Ammon's horn (tissue), 1 donor: Measurements from ENCODE around the gene MIDN.
A peak's percentile ranks its signal among the peaks of the same experiment; 100 is the strongest.
"Not testable (repeated sequence)": the region's sequence is repeated elsewhere in the genome, so short reads cannot be mapped to it uniquely, and the experiment has no call there.

Experiments used
- DNase-seq: peaks from one replicate; pipeline ENCODE4 v3.0.0-alpha.2; 2016; ENCODE audit warnings: low spot score

The MIDN gene

DNA sequence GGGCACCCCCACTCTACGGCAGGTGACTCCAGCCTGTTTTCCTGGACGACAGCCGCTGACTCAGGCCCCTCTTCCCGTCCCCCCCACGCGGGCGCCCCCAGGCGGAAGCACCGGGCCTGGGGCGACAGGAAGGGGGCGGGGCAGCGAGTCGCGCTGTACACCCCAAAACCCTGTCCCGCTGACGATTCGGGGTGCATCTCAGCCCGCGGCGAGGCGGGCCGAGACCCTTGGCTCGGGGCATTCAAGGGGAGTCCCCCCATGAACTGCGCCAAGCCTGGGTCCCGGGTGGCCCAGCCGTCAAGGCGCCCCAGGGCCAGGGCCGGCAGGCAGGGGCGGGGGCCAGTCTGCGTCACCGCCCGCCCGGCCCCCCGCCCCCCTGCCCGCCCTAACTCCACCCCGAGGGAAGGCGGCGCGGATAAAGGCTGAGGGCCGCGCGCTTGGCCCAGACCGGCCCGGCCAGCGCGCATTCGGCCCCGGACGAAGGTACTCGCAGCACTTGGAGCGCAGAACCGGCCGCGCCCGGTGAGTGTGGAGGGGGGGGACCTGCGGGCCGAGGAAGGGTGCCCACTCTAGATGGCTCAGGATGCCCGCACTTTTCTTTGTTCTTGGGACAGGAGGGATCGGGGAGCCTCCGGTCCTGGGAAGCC lies at the start of gene MIDN:
TSS of gene MIDN (plus strand) at position 445 of the 647 bp plus-strand sequence. CDS start 1,714 bp downstream, outside the sequence.
- peak; percentile 77 for DNase-seq

DNA sequence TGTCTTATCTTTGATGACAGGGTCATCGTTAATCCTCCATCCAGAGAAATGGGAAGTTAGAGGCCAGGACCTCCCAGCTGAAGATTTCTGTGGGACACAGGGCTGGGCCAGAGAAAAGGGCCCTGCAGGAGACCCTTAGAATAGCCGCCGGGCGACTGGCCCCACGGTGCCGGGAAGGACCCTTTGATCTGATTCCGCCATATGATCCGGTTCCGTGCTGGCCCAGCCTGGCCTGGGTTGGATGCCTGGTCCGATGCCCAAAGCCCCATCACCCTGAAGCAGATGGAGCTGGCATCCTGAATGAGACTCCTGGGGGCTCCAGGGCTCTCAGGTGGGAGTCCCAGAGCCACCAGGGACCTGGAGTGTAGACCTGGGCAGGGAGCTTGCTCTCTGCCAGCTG lies 48.9 kb upstream of the MIDN start:
- no peak for DNase-seq

DNA sequence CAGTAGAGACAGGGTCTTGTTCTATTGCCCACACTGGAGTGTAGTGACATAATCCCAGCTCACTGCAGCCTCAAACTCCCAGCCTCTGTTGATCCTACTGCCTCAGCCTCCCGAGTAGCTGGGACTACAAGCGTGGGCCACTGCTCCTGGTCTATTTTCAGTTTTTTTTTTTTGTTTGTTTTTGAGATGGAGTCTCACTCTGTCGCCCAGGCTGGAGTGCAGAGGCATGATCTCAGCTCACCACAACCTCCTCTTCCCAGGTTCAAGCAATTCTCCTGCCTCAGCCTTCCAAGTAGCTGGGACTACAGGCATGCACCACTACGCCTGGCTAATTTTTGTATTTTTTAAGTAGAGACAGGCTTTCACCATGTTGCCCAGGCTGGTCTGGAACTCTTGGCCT lies 47.8 kb upstream of the MIDN start:
- DNase-seq, result not testable (repeated sequence)

DNA sequence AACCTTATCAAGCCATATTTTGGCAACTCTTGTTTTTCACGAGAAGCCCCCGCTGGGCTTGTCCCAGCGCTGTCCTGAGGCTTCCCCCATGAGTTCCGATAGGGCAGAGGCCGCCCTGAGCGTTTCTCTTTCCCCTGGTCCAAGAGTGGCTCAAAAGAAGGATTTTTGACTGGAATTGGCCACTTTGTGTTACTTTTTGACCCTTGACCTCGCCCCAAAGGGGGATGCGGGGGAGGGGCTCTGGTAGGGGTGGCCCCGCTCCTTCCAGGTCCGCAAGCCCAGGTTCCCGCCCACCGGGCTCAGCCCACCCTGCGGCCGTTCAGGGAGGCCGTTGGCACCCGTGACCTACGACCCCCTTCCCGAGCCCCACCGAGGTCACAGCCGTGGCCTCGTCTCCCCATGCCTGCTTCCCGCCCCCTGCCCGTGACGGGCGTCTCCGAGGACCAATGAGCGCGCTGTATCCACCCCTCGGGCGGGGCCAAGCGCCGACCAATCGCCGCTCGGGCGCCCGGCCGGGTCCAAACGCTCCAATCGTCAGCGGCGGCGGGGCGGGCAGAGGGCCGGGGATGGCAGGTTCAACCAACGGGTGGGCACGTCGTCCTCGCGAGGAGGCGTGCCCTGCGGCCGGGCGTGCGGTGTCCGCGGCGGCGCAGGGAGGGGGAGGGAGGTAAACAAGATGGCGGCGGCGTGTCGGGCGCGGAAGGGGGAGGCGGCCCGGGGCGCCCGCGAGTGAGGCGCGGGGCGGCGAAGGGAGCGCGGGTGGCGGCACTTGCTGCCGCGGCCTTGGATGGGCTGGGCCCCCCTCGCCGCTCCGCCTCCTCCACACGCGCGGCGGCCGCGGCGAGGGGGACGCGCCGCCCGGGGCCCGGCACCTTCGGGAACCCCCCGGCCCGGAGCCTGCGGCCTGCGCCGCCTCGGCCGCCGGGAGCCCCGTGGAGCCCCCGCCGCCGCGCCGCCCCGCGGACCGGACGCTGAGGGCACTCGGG lies 43.0 kb upstream of the MIDN start, which contains the start of gene STK11:
TSS of gene STK11 (plus strand) at position 665 of the 986 bp plus-strand sequence. CDS start 1,136 bp downstream, outside the sequence.
- peak; percentile 98 for DNase-seq

DNA sequence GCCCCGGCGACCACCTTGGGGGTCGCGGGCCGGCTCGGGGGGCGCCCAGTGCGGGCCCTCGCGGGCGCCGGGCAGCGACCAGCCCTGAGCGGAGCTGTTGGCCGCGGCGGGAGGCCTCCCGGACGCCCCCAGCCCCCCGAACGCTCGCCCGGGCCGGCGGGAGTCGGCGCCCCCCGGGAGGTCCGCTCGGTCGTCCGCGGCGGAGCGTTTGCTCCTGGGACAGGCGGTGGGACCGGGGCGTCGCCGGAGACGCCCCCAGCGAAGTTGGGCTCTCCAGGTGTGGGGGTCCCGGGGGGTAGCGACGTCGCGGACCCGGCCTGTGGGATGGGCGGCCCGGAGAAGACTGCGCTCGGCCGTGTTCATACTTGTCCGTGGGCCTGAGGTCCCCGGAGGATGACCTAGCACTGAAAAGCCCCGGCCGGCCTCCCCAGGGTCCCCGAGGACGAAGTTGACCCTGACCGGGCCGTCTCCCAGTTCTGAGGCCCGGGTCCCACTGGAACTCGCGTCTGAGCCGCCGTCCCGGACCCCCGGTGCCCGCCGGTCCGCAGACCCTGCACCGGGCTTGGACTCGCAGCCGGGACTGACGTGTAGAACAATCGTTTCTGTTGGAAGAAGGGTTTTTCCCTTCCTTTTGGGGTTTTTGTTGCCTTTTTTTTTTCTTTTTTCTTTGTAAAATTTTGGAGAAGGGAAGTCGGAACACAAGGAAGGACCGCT lies 42.1 kb upstream of the MIDN start:
- no peak for DNase-seq

DNA sequence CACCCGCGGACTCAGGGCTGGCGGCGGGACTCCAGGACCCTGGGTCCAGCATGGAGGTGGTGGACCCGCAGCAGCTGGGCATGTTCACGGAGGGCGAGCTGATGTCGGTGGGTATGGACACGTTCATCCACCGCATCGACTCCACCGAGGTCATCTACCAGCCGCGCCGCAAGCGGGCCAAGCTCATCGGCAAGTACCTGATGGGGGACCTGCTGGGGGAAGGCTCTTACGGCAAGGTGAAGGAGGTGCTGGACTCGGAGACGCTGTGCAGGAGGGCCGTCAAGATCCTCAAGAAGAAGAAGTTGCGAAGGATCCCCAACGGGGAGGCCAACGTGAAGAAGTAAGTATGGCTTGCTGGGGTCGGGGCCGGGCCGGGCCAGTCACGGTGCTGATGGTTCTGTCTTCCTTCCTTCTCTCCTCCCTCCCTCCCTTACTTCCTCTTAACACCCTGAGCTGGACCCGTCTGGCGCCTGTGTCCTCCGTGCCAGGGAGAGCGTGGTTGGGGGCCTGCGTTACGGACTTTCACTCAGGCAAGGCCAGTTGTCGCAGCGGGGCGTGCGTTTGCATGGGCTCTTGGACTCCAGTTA lies 41.4 kb upstream of the MIDN start:
- DNase-seq, result peak; percentile 61

DNA sequence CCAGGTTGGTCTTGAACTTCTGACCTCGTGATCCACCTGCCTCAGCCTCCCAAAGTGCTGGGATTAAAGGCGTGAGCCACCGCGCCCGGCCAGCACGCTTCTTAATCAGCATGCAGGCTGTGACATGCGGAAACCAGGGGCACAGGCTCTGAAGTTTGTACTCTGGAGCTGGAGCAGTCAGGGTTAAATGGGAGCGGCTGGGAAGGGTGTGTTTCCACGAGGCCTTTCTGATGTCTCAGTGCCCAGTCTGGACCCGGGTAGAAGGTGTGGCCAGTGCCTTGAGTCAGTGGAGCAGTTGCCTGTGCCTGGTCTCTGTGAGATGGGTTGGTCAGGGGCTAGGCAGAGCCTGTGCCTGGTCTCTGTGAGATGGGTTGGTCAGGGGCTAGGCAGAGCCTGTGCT lies 39.6 kb upstream of the MIDN start:
- DNase-seq, result not testable (repeated sequence)

DNA sequence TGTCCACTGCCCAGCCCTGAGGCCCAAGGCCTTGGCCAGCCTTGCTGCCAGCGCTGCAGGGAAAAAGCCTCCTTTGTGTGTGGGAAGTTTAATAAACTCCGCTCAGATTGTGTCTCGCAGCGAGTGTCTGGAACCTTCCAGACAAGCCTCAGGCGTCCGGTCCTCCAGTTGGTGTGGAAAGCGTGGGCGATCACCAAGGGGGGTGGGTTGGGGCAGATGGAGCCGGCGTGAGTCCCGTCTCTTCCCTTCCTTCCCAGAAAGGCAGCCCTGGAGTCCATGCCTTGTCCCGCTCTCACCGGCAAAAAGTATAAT lies 38.2 kb upstream of the MIDN start:
- DNase-seq, result peak; percentile 84

DNA sequence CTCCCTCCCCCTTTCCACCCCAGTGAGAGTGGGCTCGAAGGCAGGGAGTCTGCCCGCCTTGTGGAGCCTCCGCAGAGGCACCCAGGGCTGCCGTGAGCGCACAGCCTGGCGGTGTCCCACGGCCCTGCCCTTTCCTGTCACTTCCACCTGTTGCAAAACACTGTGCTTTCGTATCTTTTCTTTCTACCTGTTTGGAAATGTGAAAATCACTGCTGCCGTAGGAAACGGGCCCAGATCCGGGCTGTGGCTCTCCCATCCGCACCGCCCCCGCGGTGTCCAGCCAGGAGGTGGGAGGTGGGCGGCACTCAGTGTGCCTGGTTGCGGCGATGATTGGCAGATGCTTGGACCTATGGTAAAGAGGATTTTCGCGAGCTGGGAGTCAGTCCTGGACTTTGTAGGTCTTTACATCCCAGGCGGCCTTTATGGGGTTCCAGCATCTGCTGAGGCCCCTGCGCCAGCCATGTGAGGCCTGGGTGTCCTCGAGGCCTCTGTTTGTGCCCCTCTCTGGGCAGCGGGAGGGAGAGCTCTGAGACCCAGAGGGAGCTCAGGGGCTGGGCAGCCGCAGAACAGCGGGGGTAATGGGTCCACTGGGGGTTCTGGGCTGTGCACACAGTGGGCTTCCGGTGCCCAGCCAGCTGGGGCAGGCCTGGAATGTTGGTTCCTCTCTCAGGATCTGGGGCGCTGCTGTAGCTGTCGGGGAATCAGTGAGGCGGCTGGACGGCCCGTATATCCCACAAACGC lies 36.7 kb upstream of the MIDN start:
- no peak for DNase-seq

DNA sequence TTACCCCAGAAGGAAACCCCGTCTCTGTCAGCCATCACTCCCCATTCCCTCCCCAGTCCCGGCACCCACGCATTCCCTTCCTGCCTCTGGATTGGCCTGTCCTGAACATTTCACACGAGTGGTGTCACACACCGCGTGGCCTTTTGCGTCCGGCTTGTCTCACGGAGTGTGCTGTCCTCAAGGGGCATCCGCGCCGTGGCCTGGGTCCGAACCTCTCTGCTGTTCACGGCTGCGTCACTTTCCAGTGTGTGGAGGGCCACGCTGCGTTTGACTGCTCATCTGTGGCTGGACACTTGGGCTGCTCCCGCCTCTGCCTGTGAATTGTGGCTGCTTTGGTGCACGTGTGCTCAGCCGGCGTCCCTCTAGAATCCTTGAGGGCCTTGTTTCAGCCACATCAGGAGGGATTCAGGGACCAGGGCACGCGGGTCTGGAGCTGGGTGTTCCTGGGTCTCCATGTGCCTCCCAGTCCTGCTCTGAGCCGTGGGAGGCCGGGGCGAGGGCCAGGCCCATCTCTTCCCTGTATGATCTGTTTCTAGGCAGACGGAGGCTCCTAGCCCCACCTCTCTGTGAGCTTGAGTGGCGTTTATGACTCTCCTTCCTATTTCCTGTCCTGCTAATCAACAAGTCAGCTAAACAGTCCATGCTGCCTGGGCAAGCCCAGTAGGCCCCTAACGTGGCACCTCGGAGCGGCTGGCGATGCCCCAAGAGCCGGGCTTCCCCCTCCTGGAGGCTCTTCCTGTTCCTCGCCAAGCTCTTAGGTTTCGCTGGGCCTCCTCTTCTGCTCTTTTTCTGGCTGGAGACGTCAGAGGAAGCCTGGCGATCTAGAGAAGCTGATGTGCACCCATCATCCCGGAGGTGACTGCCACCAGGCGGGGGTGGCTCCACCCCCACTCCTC lies 34.7 kb upstream of the MIDN start:
- peak; percentile 78 for DNase-seq

DNA sequence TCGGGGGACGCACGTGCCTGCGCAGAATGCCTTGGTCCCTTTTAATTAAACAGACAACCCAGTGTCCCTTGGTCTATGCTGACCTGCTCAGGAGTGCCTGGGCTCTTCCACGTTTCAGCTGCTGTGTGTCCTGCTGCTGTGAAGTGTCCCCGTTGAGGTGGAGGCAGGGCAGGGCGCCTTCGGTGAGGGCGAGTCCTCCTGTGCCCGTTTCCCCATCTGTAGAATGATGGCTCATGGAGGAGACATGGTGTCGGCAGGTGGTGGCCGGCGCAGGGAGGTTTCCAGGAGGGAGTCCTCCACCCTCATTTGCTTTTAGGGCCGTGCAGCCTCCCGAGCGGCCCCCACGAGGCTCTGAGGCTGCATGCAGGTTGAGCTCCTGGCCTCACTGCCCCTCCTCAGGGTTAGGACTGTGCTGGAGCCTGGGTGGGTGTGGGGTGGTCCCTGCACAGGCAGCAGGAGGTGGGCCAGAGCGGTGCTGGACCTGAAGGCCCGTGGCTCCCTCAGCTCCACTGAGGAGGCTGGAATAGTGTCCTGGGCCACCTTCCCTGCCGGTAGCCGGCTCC lies 34.0 kb upstream of the MIDN start:
- DNase-seq, result no peak

DNA sequence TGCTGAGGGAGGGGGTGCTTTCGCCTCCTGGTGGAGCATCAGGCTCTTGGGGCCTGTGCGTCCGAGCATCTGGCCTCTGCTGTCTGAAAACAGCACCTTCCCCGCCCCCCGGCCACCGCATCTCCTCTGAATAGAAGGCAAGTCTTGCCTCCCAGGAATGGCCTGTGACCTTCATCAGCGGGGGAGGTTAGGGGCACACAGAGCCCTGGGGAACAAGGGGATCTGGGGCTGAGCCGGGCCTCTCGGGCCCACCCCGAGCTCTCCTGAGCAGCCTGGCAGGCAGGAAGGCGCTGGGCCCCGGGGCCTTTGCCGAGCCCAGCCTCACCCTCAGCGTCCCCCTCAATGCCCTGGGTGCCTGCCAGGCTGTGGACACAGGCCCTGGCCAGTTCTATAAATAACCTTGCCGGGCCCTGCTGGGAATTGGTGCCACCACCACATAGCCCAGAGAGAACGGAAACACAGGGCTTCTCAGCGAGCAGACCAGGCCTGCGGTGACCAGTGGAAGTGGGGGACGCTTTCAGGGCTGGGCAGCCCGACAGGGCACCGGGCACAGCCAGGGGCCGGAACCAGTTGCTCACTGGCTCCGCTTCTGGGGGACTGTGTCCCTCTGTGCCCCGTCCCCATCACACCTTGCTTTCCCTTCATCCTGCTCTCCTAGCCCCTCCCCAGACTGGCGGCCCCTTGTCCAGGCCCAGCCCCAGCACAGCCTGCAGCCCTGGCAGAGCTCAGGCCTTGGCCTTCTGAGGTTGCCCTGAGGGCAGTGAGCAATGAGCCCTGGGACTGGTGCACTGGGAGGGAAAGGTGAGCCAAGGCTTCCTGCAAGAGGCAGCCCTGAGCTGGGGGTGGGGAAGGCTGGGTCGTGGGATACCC lies 33.3 kb upstream of the MIDN start:
- peak; percentile 72 for DNase-seq

DNA sequence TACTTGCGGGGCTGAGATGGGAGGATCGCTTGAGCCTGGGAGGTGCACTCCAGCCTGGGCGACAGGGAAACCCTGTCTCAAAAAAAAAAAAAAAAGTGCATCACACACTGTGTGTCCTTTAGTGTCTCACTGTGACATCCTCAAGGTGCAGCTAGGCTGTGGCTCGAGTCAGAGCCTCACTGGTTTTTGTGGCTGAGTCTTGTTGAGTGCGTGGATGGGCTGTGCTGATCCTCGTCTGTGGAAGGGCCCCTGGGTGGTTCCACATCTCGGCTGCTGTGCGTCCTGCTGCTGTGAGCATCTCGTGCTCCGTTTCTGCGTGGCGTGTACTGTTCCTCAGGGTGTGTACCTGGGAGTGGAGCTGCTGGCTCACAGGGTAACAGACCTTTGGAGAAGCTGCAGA lies 31.6 kb upstream of the MIDN start:
- no peak for DNase-seq

DNA sequence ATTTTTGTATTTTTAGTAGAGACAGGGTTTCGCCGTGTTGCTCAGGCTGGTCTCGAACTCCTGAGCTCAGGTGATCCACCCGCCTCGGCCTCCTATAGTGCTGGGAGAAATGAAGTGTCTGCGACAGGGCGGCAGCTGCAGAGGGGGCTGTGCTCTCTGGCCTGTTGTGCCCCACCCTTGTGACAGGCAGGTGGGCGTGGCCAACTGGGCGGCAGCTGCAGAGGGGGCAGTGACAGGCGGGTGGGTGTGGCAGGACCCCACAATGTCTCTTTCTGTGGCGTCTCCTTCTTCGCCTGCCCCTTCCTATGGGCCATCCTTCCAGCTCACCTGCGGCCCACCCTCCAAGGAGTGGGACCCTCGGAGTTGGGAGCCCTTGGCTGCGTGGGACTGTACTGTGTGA lies 31.0 kb upstream of the MIDN start:
- no peak for DNase-seq

DNA sequence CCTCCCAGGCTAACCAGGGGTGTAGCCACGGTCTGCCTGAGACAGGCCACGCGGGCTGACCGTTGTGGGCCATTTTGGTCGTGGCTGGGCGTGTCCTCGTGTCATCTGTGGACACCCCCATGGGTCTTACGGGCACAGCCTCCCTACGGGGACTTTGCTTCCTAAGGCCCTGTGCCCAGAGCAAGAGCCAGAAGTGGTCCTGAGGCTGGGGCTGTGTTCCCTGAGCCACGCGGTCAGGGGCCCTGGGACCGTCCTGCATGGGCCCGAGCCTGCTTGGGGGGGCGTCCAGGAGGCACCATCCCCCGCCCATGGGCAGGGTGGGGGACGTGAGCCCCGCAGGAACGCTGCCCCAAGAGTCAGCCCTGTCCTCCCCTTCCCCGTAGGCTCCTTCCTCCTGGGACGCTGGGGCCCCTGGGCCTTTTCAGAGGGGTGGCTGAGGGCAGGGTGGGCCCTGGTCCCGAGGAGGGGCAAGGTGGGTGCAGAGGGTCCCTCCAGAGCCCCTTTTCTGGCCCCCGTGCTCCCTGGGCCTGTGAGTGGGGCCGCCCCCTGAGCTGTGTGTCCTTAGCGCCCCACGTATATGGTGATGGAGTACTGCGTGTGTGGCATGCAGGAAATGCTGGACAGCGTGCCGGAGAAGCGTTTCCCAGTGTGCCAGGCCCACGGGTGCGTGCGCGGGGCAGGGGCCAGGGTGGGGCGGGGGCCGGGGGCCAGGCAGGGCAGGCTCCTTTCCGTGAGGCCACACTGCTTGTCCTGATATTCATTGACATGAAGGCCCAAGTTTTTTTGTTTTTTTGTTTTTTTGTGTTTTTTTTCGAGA lies 29.4 kb upstream of the MIDN start:
- DNase-seq, result no peak

DNA sequence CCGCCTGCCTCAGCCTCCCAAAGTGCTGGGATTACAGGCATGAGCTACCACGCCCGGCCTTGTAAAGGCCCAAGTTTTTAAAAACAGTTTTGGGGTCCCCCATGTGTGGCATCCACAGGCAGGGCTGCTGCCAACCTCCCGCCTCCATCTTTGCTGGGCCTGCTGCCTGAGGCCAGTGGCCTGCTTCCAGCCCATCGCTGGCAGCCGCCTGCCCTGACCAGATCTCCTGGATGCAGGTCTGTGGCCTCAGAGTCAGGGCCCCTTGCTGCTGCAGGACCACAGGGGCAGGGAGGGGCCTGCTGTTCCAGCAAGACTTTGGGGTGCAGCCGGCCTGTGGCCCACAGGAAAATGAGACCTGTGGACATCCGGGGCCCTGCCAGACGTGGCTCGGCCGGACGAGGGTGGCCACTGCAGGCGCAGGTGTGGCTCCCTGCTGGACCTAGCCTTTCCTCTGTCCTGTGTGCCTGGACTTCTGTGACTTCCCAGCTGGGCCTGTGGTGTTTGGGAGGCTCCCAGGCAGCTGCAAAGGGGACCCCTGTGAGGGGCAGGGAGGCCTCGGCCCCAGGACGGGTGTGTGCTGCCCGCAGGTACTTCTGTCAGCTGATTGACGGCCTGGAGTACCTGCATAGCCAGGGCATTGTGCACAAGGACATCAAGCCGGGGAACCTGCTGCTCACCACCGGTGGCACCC lies 28.5 kb upstream of the MIDN start:
- no peak for DNase-seq

DNA sequence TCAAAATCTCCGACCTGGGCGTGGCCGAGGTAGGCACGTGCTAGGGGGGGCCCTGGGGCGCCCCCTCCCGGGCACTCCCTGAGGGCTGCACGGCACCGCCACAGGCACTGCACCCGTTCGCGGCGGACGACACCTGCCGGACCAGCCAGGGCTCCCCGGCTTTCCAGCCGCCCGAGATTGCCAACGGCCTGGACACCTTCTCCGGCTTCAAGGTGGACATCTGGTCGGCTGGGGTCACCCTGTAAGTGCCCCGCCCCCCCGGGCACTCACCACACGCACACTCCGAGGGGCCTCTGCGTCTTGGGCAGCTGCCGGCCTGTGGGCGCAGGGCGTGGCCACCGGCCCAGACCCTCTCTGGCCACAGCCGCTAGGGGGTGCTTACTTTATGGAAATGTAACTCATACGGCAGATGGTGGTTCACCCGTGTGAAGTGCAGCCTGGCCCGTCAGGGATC lies 27.9 kb upstream of the MIDN start:
- DNase-seq, result no peak
